ENCODE data around the gene CALML3.

Gene CALML3

GRCh38 chr10:5546891-5547680, 22.3 kb downstream of the CALML3 start:
- TF ChIP-seq CTCF (IDR thresholded peaks at IDR 0.05; ENCODE audit: low read depth, low read length, missing control alignments), result no peak
- H3K4me3 ChIP-seq (replicated peaks; ENCODE audit: low read depth, low read length), result no peak overlapping the region
- no peak for DNase-seq (ENCODE audit: extremely low read depth, low read depth)

- no peak for DNase-seq (ENCODE audit: extremely low read depth, low read depth)
- H3K4me3 ChIP-seq (replicated peaks; ENCODE audit: low read depth, low read length), result no peak overlapping the region; the same call in 1 of the 2 replicates
- TF ChIP-seq CTCF (IDR thresholded peaks at IDR 0.05; ENCODE audit: low read depth, low read length, missing control alignments), result no peak
Measured at GRCh38 chr10:5547681-5547930, 22.8 kb downstream of the CALML3 start.

DNA sequence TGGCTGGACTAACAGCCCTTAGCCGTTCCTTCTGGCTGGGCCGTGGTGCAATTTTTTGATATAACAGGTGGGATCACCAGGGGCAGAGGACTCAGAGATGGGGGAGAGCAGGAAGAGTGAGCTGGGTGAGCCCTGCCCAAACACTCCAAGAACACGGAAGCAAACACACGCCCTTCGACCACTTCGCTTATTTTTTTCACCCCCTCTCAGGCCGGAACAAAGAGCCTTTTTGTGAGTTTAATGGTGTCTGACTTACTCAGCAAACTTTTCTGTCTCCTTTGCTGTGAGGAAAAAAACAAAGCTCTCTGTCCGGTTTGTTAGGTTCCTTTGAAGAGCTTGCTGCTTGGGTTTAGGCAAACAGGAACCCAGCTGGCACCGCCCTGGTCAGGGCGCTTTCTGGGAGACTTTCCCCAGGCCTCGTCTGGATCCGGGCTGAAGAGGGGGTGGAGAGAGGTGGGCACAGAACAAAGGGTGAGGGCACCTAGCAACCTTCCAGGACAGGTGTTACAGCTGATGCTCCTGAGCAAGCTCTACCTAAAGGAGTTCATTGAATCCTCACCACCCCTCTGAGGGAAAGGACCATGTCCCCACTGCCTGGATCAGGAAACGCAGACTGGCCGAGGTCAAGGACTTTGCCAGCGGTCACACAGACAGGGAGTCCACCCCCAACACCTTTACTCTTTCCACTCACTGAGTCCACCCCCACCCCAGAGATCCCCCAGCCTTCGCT, 23.3 kb downstream of the CALML3 start:
- no peak overlapping the region; the same call in 1 of the 2 replicates for H3K4me3 ChIP-seq (replicated peaks; ENCODE audit: low read depth, low read length)
- no peak for DNase-seq (ENCODE audit: extremely low read depth, low read depth)
- TF ChIP-seq CTCF (IDR thresholded peaks at IDR 0.05; ENCODE audit: low read depth, low read length, missing control alignments), result no peak

GRCh38 chr10:5549462-5550249, 24.9 kb downstream of the CALML3 start:
- no peak overlapping the region for H3K4me3 ChIP-seq (replicated peaks; ENCODE audit: low read depth, low read length)
- TF ChIP-seq CTCF (IDR thresholded peaks at IDR 0.05; ENCODE audit: low read depth, low read length, missing control alignments), result no peak
- no peak for DNase-seq (ENCODE audit: extremely low read depth, low read depth)

GRCh38 chr10:5550250-5550545, 25.4 kb downstream of the CALML3 start:
- DNase-seq (ENCODE audit: extremely low read depth, low read depth), result no peak
- TF ChIP-seq CTCF (IDR thresholded peaks at IDR 0.05; ENCODE audit: low read depth, low read length, missing control alignments), result no peak
- no peak overlapping the region for H3K4me3 ChIP-seq (replicated peaks; ENCODE audit: low read depth, low read length)

- H3K4me3 ChIP-seq (replicated peaks; ENCODE audit: low read depth, low read length), result no peak overlapping the region
- DNase-seq (ENCODE audit: extremely low read depth, low read depth), result no peak
- TF ChIP-seq CTCF (IDR thresholded peaks at IDR 0.05; ENCODE audit: low read depth, low read length, missing control alignments), result no peak
Measured at GRCh38 chr10:5550621-5551530, 26.1 kb downstream of the CALML3 start.
